Small intestine (tissue), 7 donors: Measurements from ENCODE around the gene RPS25. TPM values are rescaled to one million over a fixed set of nuclear protein-coding genes. Genes with fewer than 3 reads are reported as not detected.
A peak's percentile ranks its signal among the peaks of the same experiment; 100 is the strongest.
"Not testable (repeated sequence)": the region's sequence is repeated elsewhere in the genome, so short reads cannot be mapped to it uniquely, and the experiment has no call there.

Experiments used
- DNase-seq, 2 donors: peaks; one replicate each; pipeline versions ENCODE4 v3.0.0 to v3.0.0-alpha.2; 2013
- FAIRE-seq: peaks from 2 replicates; lab custom pipeline; 2012; peaks lifted over from hg19 to GRCh38; lab: Jason Lieb, UNC
- H3K27ac ChIP-seq, 3 donors: one replicate each; pipeline ENCODE4 v1.5.1; 2013; ENCODE audit warnings: low read length in 2 of 3, mild to moderate bottlenecking in 2 of 3, control low read depth in 1 of 3, inconsistent platforms in 1 of 3, low read depth in 1 of 3, moderate library complexity in 1 of 3
- H3K27me3 ChIP-seq, 3 donors: one replicate each; pipeline ENCODE4 v1.6.1; 2013; ENCODE audit warnings: low read length in 3 of 3, inconsistent platforms in 1 of 3; ENCODE audit not compliant: control insufficient read depth in 3 of 3, insufficient read depth in 3 of 3
- H3K36me3 ChIP-seq, 3 donors: one replicate each; pipeline ENCODE4 v1.6.1; 2013; ENCODE audit warnings: low read length in 3 of 3, inconsistent platforms in 1 of 3, low read depth in 1 of 3, mild to moderate bottlenecking in 1 of 3, moderate library complexity in 1 of 3; ENCODE audit not compliant: control insufficient read depth in 3 of 3, insufficient read depth in 2 of 3
- H3K4me1 ChIP-seq, 3 donors: one replicate each; pipeline ENCODE4 v1.6.1; 2013; ENCODE audit warnings: low read length in 2 of 3, inconsistent platforms in 1 of 3, low read depth in 1 of 3, mild to moderate bottlenecking in 1 of 3, moderate library complexity in 1 of 3; ENCODE audit not compliant: control insufficient read depth in 3 of 3, insufficient read depth in 2 of 3
- H3K4me3 ChIP-seq, 3 donors: one replicate each; pipeline ENCODE4 v1.5.1; 2013; ENCODE audit warnings: low read length in 3 of 3, control low read depth in 1 of 3, inconsistent platforms in 1 of 3, low read depth in 1 of 3, mild to moderate bottlenecking in 1 of 3, moderate library complexity in 1 of 3
- H3K9me3 ChIP-seq, 2 donors: one replicate each; pipeline ENCODE4 v1.6.1; 2013; ENCODE audit warnings: low read depth in 1 of 2, low read length in 1 of 2; ENCODE audit not compliant: control insufficient read depth in 2 of 2, insufficient read depth in 1 of 2
- WGBS, 3 donors: extraction: QIAGEN DNeasy Blood & Tissue Kit; methylation state at CpG; one replicate each; pipeline ENCODE4 v1.1.7; 2013; 5-methylcytosine and 5-hydroxymethylcytosine counted together
- polyA plus RNA-seq, 4 donors: library from polyadenylated mRNA; stranded (reverse) in 3 of 4; unstranded in 1 of 4; fragments of 200-250 nt in 3 of 4; fragments of 120-200 nt in 1 of 4; gene quantifications; one replicate each; pipeline versions ENCODE4 v1.2.1 to v1.2.3, GENCODE V29; 2013
- donor health status: healthy with polysubstance abuse.
- donor health status: control.
- donor health status: control.
- donor health status: Bipolar disorder and iron deficiency.
- donor health status: healthy.

RPS25 gene
- polyA plus RNA-seq, 4 donors = 1,156 to 2,444 (median 1,720) TPM

DNA sequence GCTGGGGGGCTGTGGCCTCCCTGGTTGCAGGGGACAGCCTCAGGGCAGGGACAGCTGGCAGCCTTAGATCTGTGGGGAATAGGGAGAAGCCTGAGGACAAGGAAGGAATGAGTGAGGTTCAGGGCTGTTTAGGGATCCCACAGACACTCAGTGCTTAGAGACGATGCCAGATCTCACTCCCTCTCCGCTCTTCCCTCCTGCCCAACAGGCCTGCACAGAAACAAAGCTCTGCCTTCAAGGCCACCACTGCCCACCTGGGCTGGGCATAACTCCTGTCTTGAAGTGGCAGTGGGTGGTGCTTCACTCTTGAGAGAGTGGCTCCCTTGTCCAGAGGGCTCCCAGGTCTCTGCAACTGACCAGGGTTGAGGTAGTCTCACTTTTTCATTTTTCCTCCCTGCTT is 33.3 kb downstream of the RPS25 start:
- FAIRE-seq (no peak), DNase-seq (no peak)
- peaks cover 0 to 8% (median 0%) of the 10 kb centered on the region in 3 donors for H3K4me1 ChIP-seq
- no peak overlapping the region for H3K27ac ChIP-seq
- WGBS, 3 donors = 86 to 93% (median 92%) methylated on average over 2 of the region's 2 CpGs
- H3K9me3 ChIP-seq = no peaks in the 10 kb centered on the region
- no peak overlapping the region for H3K4me3 ChIP-seq
- H3K27me3 ChIP-seq = no peaks in the 10 kb centered on the region
- H3K36me3 ChIP-seq = no peaks in the 10 kb centered on the region

DNA sequence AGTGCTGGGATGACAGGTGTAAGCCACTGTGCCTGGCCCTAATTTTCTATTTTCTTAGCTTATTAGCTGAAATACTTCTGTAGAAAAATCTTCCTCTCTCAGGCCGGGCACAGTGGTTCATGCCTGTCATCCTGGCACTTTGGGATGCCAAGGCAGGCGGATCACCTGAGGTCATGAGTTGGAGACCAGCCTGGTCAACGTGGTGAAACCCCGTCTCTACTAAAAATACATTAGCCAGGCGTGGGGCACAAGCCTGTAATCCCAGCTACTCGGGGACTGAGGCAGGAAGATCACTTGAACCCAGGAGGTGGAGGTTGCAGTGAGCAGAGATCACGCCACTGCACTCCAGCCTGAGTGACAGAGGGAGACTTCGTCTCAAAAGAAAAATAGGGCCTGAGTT is 33.8 kb downstream of the RPS25 start:
- peaks cover 0 to 13% (median 0%) of the 10 kb centered on the region in 3 donors for H3K4me1 ChIP-seq
- 71 to 75% (median 71%) methylated on average over 8 of the region's 8 CpGs for WGBS, 3 donors
- H3K27me3 ChIP-seq, H3K36me3 ChIP-seq, H3K27ac ChIP-seq, DNase-seq, H3K4me3 ChIP-seq, H3K9me3 ChIP-seq, FAIRE-seq: not testable (repeated sequence)

DNA sequence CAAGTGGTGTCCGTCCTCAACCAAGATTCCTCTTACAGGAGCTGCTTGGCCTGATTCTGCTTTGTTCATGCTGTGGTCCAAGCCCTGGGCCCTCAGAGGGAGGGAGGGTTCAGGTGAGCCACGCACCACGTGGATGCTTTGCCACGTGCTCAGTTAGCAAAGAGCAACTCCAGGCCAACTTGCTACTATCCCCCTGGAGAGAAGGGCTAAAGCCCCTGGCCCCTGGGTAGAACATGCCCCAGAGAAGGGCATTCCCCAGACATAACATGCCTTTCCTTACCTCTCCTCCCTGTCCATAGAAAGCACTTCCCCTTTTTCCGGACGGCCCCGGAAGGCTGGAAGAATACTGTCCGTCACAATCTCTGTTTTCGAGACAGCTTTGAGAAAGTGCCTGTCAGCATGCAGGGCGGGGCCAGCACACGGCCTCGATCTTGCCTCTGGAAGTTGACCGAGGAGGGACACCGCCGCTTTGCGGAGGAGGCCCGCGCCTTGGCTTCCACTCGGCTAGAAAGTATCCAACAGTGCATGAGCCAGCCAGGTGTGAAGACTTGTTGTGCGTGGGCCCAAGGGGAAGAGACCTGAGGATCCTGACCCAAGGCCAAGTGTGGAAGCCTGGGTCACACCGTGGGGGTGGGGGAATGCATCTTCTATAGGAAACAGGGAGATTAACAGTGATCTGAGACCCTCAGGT is 37.8 kb downstream of the RPS25 start:
- H3K36me3 ChIP-seq = no peaks in the 10 kb centered on the region
- no peak overlapping the region for H3K4me3 ChIP-seq
- no peaks in the 10 kb centered on the region for H3K9me3 ChIP-seq
- peaks cover 0 to 3% (median 0%) of the 10 kb centered on the region in 3 donors for H3K27me3 ChIP-seq
- peak; percentile 25 to 75 for DNase-seq
- peak overlapping the region in 1 of 3 donors; percentile 17 for H3K27ac ChIP-seq
- 35 to 50% (median 47%) methylated on average over 21 of the region's 21 CpGs for WGBS, 3 donors
- H3K4me1 ChIP-seq = peaks cover 0 to 16% (median 0%) of the 10 kb centered on the region in 3 donors
- no peak for FAIRE-seq

DNA sequence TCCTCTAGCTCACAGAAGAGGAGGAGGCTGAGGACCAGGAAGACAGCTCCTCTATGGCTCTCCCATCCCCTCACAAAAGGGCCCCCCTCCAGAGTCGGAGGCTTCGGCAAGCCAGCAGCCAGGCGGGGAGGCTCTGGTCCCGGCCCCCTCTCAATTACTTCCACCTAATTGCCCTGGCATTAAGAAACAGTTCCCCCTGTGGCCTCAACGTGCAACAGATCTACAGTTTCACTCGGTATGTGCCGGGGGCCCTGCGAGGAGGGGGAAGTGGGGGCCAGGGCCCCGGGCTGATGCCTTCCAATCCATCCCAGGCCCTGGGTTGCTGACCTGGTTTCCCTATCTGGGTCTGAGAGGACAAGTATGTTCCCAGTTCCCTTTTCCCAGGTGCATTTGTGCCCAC is 38.7 kb downstream of the RPS25 start:
- H3K4me1 ChIP-seq = peaks cover 0 to 16% (median 0%) of the 10 kb centered on the region in 3 donors
- no peaks in the 10 kb centered on the region for H3K9me3 ChIP-seq
- peak in 1 of 2 donors; percentile 19 for DNase-seq
- no peak overlapping the region for H3K27ac ChIP-seq
- peaks cover 0 to 7% (median 0%) of the 10 kb centered on the region in 3 donors for H3K27me3 ChIP-seq
- H3K4me3 ChIP-seq = no peak overlapping the region
- H3K36me3 ChIP-seq = no peaks in the 10 kb centered on the region
- no peak for FAIRE-seq
- 49 to 72% (median 68%) methylated on average over 9 of the region's 9 CpGs for WGBS, 3 donors

DNA sequence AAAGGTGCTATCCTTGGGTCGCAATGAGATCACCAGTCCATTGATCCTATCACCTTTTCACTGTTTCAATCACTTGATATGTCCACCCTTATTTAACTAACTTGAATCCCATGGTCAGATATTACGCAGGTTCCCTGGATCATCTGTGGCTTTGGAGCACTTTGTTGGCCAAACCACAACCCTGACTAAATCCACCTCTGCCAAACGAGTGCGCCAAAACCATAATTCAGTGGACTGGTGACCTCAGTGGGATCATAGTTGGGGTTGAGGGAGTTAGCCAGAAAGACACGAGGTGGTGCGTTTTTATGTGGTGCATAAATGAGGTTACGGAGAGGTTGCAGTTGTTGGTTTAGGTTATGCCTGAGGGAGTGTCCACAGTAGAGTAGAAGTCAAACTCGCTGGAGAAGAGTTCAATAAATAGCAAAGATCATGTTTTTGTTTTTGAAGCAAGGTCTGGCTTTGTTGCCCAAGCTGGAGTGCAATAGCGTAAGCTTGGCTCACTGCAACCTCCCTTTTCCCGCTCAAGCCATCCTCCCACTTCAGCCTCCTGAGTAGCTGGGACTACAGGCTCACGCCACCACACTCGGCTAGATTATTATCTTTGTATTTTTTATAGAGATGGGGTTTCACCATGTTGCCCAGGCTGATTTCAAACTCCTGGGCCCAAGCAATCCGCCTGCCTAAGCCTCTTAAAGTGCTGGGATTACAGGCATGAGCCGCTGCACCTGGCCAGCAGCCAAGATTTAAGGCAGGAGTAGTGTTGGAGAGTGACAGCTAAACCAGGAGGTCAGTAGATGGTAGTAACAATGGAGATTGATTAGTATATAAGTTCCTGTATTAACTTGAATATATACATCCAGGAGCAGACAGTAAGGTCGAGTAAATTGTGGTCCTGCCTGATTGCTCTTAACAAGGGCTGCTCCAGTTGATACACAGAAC is 42.1 kb downstream of the RPS25 start:
- Histone ChIP-seq H3K27me3 (peaks cover 0 to 12% (median 0%) of the 10 kb centered on the region in 3 donors), H3K27ac (no peak overlapping the region), H3K9me3 (peaks cover 0 to 2% of the 10 kb centered on the region in 2 donors), H3K4me1 (peaks cover 0 to 16% (median 0%) of the 10 kb centered on the region in 3 donors), H3K4me3 (no peak overlapping the region), H3K36me3 (no peaks in the 10 kb centered on the region)
- WGBS, 3 donors = 77 to 80% (median 79%) methylated on average over 15 of the region's 15 CpGs
- FAIRE-seq = no peak
- DNase-seq = no peak

DNA sequence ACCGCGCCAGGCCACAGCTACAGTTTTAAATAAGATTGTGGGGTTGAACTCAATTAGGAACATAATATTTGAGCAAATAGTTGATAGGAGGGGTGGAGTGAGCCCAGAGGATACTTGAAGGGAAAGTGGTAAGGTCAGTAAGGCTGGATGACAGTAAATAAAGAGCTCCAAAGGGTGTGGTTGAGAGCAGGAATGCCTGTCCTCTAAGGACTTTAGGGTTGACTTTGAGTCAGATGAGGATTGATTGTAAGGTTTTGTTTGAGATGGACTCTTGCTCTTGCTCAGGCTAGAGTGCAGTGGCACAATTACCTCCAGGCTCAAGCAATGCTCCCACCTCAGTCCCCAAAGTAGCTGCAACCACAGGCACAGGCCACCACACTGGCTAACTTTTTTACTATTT is 44.2 kb downstream of the RPS25 start:
- FAIRE-seq = no peak
- Histone ChIP-seq H3K4me3 (no peak overlapping the region), H3K27ac (no peak overlapping the region), H3K27me3 (peaks cover 0 to 15% (median 0%) of the 10 kb centered on the region in 3 donors), H3K9me3 (peaks cover 0 to 4% of the 10 kb centered on the region in 2 donors), H3K36me3 (no peaks in the 10 kb centered on the region), H3K4me1 (peaks cover 0 to under 1% (median 0%) of the 10 kb centered on the region in 3 donors)
- DNase-seq = no peak
- 79 to 96% (median 93%) methylated on average over 2 of the region's 2 CpGs for WGBS, 3 donors

GRCh38 chr11:118971646-118972045 is 46.5 kb downstream of the RPS25 start, which contains the start of gene FOXR1:
Gene FOXR1, plus strand, starts transcription at chr11:118971761. Its CDS starts 171 bp downstream, at chr11:118971932.
- WGBS, 3 donors = 46 to 67% (median 66%) methylated on average over 33 of the region's 33 CpGs
- no peak within 1 kb of the TSS for H3K27ac ChIP-seq
- no peak for FAIRE-seq

GRCh38 chr11:118969508-118969907 is 48.6 kb downstream of the RPS25 start:
- not testable (repeated sequence) for H3K4me3 ChIP-seq, FAIRE-seq

More at GRCh38 chr11:118971646-118972045, 46.5 kb downstream of the RPS25 start, which contains the start of gene FOXR1:
- Histone ChIP-seq H3K4me3 (no peak within 1 kb of the TSS), H3K36me3 (no peaks in the 10 kb centered on the region), H3K9me3 (peaks cover 0 to 4% of the 10 kb centered on the region in 2 donors), H3K4me1 (no peaks in the 10 kb centered on the region), H3K27me3 (peaks cover 0 to 15% (median 0%) of the 10 kb centered on the region in 3 donors)
- DNase-seq = no peak

More at GRCh38 chr11:118969508-118969907, 48.6 kb downstream of the RPS25 start:
- H3K4me1 ChIP-seq, DNase-seq, H3K9me3 ChIP-seq, H3K36me3 ChIP-seq, H3K27ac ChIP-seq, H3K27me3 ChIP-seq: not testable (repeated sequence)
- WGBS, 3 donors = 93 to 97% (median 96%) methylated on average over 2 of the region's 2 CpGs
